ENCODE data around the gene NBPF6.
"Not testable (repeated sequence)": the region's sequence is repeated elsewhere in the genome, so short reads cannot be mapped to it uniquely, and the experiment has no call there.

The NBPF6 gene

DNA sequence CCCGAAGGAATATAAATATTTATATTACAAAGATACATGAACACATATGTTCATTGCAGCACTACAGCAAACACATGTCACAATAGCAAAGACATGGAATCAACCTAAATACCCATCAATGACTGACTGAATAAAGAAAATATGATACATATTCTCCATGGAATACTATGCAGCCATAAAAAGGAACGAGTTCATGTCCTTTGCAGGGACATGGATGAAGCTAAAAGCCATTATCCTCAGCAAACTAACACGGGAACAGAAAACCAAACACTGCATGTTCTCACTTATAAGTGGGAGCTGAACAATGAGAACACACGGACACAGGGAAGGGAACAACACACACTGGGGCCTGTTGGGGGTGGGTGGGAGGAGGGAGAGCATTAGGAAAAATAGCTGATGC, 46.7 kb downstream of the NBPF6 start:
- H3K36me3 ChIP-seq (ENCODE audit: control insufficient read depth in 2 of 2, insufficient read depth in 2 of 2, low read length in 2 of 2); H3K4me3 ChIP-seq (ENCODE audit: low read length in 2 of 2); H3K27ac ChIP-seq (ENCODE audit: low read length); H3K9ac ChIP-seq (ENCODE audit: low read length in 2 of 2); H3K9me3 ChIP-seq (ENCODE audit: control insufficient read depth in 2 of 2, low read length in 2 of 2); H3K27me3 ChIP-seq (ENCODE audit: control insufficient read depth in 1 of 2, insufficient read depth in 2 of 2, low read length in 2 of 2); H3K4me1 ChIP-seq (ENCODE audit: control insufficient read depth, insufficient read depth, low read length): not testable (repeated sequence)

DNA sequence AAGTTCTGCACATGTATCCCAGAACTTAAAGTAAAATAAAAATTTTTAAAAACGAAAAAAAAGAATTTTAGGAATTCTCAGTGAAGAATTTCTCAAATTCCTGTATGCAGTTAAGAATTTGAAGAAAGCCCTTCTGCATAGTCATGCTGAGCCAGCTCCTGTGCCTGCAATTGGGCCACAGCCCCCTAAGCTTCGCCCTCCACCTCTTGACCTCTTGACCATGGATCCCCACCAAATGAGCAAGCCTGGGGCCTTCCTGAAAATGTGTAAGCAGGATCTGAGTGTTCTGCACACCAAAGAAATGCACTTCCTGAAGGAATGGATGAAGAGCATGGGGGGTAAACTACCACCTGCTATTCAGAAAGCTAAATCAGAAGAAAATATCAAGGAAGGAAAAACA, 52.0 kb downstream of the NBPF6 start:
- no peaks in the 10 kb centered on the region for H3K9me3 ChIP-seq (ENCODE audit: control insufficient read depth in 2 of 2, low read length in 2 of 2)
- no peak overlapping the region for H3K27ac ChIP-seq (ENCODE audit: low read length)

DNA sequence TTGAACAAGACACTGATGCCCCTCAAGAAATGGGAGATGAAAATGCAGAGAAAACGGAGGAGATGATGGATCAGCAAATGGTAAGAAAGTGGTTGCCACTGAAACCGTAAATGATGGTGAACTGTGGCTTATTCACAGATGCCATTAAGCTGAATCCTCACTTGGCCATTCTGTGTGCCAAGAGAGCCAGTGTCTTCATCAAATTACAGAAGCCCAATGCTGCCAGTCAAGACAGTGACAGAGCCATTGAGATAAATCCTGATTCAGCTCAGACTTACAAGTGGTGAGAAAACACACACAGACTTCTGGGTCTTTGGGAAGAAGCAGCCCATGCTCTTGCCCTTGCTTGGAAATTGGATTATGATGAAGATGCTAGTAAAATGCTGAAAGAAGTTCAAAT, 52.5 kb downstream of the NBPF6 start:
- Histone ChIP-seq H3K36me3 (ENCODE audit: control insufficient read depth in 2 of 2, insufficient read depth in 2 of 2, low read length in 2 of 2) (no peaks in the 10 kb centered on the region), H3K9ac (ENCODE audit: low read length in 2 of 2) (no peak overlapping the region), H3K27ac (ENCODE audit: low read length) (no peak overlapping the region), H3K9me3 (ENCODE audit: control insufficient read depth in 2 of 2, low read length in 2 of 2) (no peaks in the 10 kb centered on the region), H3K27me3 (ENCODE audit: control insufficient read depth in 1 of 2, insufficient read depth in 2 of 2, low read length in 2 of 2) (no peaks in the 10 kb centered on the region), H3K4me1 (ENCODE audit: control insufficient read depth, insufficient read depth, low read length) (no peaks in the 10 kb centered on the region), H3K4me3 (ENCODE audit: low read length in 2 of 2) (no peak overlapping the region)

More for the DNA sequence above, 52.0 kb downstream of the NBPF6 start:
- Histone ChIP-seq H3K9ac (ENCODE audit: low read length in 2 of 2) (no peak overlapping the region), H3K27me3 (ENCODE audit: control insufficient read depth in 1 of 2, insufficient read depth in 2 of 2, low read length in 2 of 2) (no peaks in the 10 kb centered on the region), H3K36me3 (ENCODE audit: control insufficient read depth in 2 of 2, insufficient read depth in 2 of 2, low read length in 2 of 2) (no peaks in the 10 kb centered on the region), H3K4me1 (ENCODE audit: control insufficient read depth, insufficient read depth, low read length) (no peaks in the 10 kb centered on the region), H3K4me3 (ENCODE audit: low read length in 2 of 2) (no peak overlapping the region)

DNA sequence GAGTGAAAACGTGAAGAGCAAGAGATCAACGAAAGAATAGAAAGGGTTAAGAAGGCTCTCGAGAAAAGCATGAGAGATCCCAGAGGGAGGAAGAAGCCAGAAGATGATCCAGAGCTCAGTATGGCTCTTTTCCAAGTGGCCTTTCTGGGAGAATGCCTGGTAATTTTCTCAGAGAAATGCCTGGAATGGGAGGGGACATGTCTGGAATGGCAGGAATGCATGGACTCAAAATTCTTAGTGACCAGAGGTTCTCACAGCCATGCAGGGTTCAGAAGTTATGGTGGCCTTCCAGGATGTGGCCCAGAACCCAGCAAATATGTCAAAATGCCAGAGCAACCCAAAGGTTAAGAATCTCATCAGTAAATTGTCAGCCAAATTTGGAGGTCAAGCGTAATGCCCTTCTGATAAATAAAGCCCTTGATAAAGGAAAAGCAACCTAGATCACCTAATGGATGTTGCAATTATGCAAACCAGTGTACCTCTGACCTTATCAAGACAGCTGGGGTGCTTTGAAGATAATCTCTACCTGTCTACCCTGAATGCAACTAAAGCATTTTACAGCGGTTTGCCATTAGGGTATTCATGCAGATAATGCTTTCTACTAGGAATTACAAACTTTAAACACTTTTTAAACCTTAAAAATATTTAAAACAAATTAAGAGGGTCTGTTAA, 53.1 kb downstream of the NBPF6 start:
- Histone ChIP-seq H3K9ac (ENCODE audit: low read length in 2 of 2) (no peak overlapping the region), H3K4me3 (ENCODE audit: low read length in 2 of 2) (no peak overlapping the region), H3K4me1 (ENCODE audit: control insufficient read depth, insufficient read depth, low read length) (no peaks in the 10 kb centered on the region), H3K27ac (ENCODE audit: low read length) (no peak overlapping the region), H3K36me3 (ENCODE audit: control insufficient read depth in 2 of 2, insufficient read depth in 2 of 2, low read length in 2 of 2) (no peaks in the 10 kb centered on the region), H3K9me3 (ENCODE audit: control insufficient read depth in 2 of 2, low read length in 2 of 2) (no peaks in the 10 kb centered on the region), H3K27me3 (ENCODE audit: control insufficient read depth in 1 of 2, insufficient read depth in 2 of 2, low read length in 2 of 2) (no peaks in the 10 kb centered on the region)

- no peaks in the 10 kb centered on the region for H3K9me3 ChIP-seq (ENCODE audit: control insufficient read depth in 2 of 2, low read length in 2 of 2)
These were observed 54.3 kb downstream of the NBPF6 start for GRCh38 chr1:108504447-108504846.

GRCh38 chr1:108505763-108506070, 55.6 kb downstream of the NBPF6 start:
- Histone ChIP-seq H3K27me3 (ENCODE audit: control insufficient read depth in 1 of 2, insufficient read depth in 2 of 2, low read length in 2 of 2) (no peaks in the 10 kb centered on the region), H3K9ac (ENCODE audit: low read length in 2 of 2) (no peak overlapping the region), H3K27ac (ENCODE audit: low read length) (no peak overlapping the region), H3K9me3 (ENCODE audit: control insufficient read depth in 2 of 2, low read length in 2 of 2) (no peaks in the 10 kb centered on the region), H3K36me3 (ENCODE audit: control insufficient read depth in 2 of 2, insufficient read depth in 2 of 2, low read length in 2 of 2) (no peaks in the 10 kb centered on the region), H3K4me3 (ENCODE audit: low read length in 2 of 2) (no peak overlapping the region), H3K4me1 (ENCODE audit: control insufficient read depth, insufficient read depth, low read length) (no peaks in the 10 kb centered on the region)

More at GRCh38 chr1:108504447-108504846, 54.3 kb downstream of the NBPF6 start:
- H3K4me3 ChIP-seq (ENCODE audit: low read length in 2 of 2): no peak overlapping the region
- H3K4me1 ChIP-seq (ENCODE audit: control insufficient read depth, insufficient read depth, low read length): no peaks in the 10 kb centered on the region
- H3K36me3 ChIP-seq (ENCODE audit: control insufficient read depth in 2 of 2, insufficient read depth in 2 of 2, low read length in 2 of 2): no peaks in the 10 kb centered on the region
- H3K27ac ChIP-seq (ENCODE audit: low read length): no peak overlapping the region
- H3K9ac ChIP-seq (ENCODE audit: low read length in 2 of 2): no peak overlapping the region
- no peaks in the 10 kb centered on the region for H3K27me3 ChIP-seq (ENCODE audit: control insufficient read depth in 1 of 2, insufficient read depth in 2 of 2, low read length in 2 of 2)

GRCh38 chr1:108511764-108512163, 61.6 kb downstream of the NBPF6 start:
- Histone ChIP-seq H3K4me1 (ENCODE audit: control insufficient read depth, insufficient read depth, low read length) (no peaks in the 10 kb centered on the region), H3K36me3 (ENCODE audit: control insufficient read depth in 2 of 2, insufficient read depth in 2 of 2, low read length in 2 of 2) (no peaks in the 10 kb centered on the region), H3K27ac (ENCODE audit: low read length) (no peak overlapping the region), H3K4me3 (ENCODE audit: low read length in 2 of 2) (no peak overlapping the region), H3K27me3 (ENCODE audit: control insufficient read depth in 1 of 2, insufficient read depth in 2 of 2, low read length in 2 of 2) (no peaks in the 10 kb centered on the region), H3K9ac (ENCODE audit: low read length in 2 of 2) (no peak overlapping the region), H3K9me3 (ENCODE audit: control insufficient read depth in 2 of 2, low read length in 2 of 2) (no peaks in the 10 kb centered on the region)

GRCh38 chr1:108512239-108513043, 62.3 kb downstream of the NBPF6 start:
- H3K9ac ChIP-seq (ENCODE audit: low read length in 2 of 2): no peak overlapping the region

GRCh38 chr1:108513044-108513415, 62.9 kb downstream of the NBPF6 start:
- H3K4me1 ChIP-seq (ENCODE audit: control insufficient read depth, insufficient read depth, low read length): no peaks in the 10 kb centered on the region
- H3K4me3 ChIP-seq (ENCODE audit: low read length in 2 of 2): no peak overlapping the region
- H3K27ac ChIP-seq (ENCODE audit: low read length): no peak overlapping the region
- no peak overlapping the region for H3K9ac ChIP-seq (ENCODE audit: low read length in 2 of 2)
- H3K36me3 ChIP-seq (ENCODE audit: control insufficient read depth in 2 of 2, insufficient read depth in 2 of 2, low read length in 2 of 2): no peaks in the 10 kb centered on the region
- H3K9me3 ChIP-seq (ENCODE audit: control insufficient read depth in 2 of 2, low read length in 2 of 2): no peaks in the 10 kb centered on the region
- H3K27me3 ChIP-seq (ENCODE audit: control insufficient read depth in 1 of 2, insufficient read depth in 2 of 2, low read length in 2 of 2): no peaks in the 10 kb centered on the region

More at GRCh38 chr1:108512239-108513043, 62.3 kb downstream of the NBPF6 start:
- Histone ChIP-seq H3K27me3 (ENCODE audit: control insufficient read depth in 1 of 2, insufficient read depth in 2 of 2, low read length in 2 of 2) (no peaks in the 10 kb centered on the region), H3K9me3 (ENCODE audit: control insufficient read depth in 2 of 2, low read length in 2 of 2) (no peaks in the 10 kb centered on the region), H3K4me1 (ENCODE audit: control insufficient read depth, insufficient read depth, low read length) (no peaks in the 10 kb centered on the region), H3K4me3 (ENCODE audit: low read length in 2 of 2) (no peak overlapping the region), H3K27ac (ENCODE audit: low read length) (no peak overlapping the region), H3K36me3 (ENCODE audit: control insufficient read depth in 2 of 2, insufficient read depth in 2 of 2, low read length in 2 of 2) (no peaks in the 10 kb centered on the region)

DNA sequence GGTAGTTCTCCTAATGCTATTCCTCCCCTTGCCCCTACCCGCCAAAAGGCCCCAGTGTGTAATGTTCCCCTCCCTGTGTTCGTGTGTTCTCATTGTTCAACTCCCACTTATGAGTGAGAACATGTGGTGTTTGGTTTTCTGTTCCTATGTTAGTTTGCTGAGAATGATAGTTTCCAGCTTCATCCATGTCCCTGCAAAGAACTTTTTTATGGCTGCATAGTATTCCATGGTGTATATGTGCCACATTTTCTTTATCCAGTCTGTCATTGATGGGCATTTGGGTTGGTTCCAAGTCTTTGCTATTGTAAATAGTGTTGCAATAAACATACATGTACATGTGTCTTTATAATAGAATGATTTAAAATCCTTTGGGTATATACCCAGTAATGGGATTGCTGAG, 63.8 kb downstream of the NBPF6 start:
- H3K27ac ChIP-seq (ENCODE audit: low read length); H3K4me1 ChIP-seq (ENCODE audit: control insufficient read depth, insufficient read depth, low read length); H3K36me3 ChIP-seq (ENCODE audit: control insufficient read depth in 2 of 2, insufficient read depth in 2 of 2, low read length in 2 of 2); H3K27me3 ChIP-seq (ENCODE audit: control insufficient read depth in 1 of 2, insufficient read depth in 2 of 2, low read length in 2 of 2); H3K9ac ChIP-seq (ENCODE audit: low read length in 2 of 2); H3K9me3 ChIP-seq (ENCODE audit: control insufficient read depth in 2 of 2, low read length in 2 of 2); H3K4me3 ChIP-seq (ENCODE audit: low read length in 2 of 2): not testable (repeated sequence)

- H3K27ac ChIP-seq (ENCODE audit: low read length); H3K36me3 ChIP-seq (ENCODE audit: control insufficient read depth in 2 of 2, insufficient read depth in 2 of 2, low read length in 2 of 2); H3K4me3 ChIP-seq (ENCODE audit: low read length in 2 of 2); H3K9me3 ChIP-seq (ENCODE audit: control insufficient read depth in 2 of 2, low read length in 2 of 2); H3K4me1 ChIP-seq (ENCODE audit: control insufficient read depth, insufficient read depth, low read length); H3K27me3 ChIP-seq (ENCODE audit: control insufficient read depth in 1 of 2, insufficient read depth in 2 of 2, low read length in 2 of 2); H3K9ac ChIP-seq (ENCODE audit: low read length in 2 of 2): not testable (repeated sequence)
These were observed 67.3 kb downstream of the NBPF6 start for GRCh38 chr1:108517301-108517897.
